ENCODE data around the gene RETREG3.

DNA sequence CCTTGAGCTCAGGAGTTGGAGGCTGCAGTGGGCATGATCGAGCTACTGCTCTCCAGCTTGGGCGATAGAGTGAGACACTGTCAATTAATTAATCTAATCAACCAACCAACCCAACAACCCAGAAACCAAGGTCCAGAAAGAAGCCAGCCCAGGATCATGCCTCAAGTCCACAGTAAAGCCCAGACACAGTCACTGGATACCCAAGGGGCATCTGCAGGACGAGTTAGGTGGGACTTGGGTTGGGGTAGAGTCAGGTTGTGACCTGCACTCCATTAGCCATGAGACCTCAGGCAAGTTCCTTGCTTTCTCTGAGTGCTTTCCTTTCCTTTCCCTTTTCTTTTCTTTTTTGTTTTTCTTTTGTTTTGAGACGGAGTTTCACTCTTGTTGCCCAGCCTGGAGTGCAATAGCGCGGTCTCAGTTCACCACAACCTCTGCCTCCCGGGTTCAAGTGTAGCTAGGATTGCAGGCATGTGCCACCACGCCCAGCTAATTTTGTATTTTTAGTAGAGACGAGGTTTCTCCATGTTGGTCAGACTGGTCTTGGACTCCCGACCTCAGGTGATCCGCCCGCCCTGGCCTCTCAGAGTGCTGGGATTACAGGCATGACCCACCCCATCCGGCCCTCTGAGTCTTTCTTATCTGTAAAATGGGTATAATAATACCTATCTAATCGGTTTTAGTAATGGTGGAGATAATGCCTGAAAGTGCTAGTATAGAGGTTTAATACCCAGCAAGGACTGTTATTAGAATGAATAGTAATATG is 60.0 kb downstream of the RETREG3 start:
- TF ChIP-seq, protein P1, sequence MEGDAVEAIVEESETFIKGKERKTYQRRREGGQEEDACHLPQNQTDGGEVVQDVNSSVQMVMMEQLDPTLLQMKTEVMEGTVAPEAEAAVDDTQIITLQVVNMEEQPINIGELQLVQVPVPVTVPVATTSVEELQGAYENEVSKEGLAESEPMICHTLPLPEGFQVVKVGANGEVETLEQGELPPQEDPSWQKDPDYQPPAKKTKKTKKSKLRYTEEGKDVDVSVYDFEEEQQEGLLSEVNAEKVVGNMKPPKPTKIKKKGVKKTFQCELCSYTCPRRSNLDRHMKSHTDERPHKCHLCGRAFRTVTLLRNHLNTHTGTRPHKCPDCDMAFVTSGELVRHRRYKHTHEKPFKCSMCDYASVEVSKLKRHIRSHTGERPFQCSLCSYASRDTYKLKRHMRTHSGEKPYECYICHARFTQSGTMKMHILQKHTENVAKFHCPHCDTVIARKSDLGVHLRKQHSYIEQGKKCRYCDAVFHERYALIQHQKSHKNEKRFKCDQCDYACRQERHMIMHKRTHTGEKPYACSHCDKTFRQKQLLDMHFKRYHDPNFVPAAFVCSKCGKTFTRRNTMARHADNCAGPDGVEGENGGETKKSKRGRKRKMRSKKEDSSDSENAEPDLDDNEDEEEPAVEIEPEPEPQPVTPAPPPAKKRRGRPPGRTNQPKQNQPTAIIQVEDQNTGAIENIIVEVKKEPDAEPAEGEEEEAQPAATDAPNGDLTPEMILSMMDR (conservative IDR thresholded peaks at IDR 0.05; ENCODE audit: low read depth, low read length) = no peak
- TF ChIP-seq POLR2A (IDR thresholded peaks at IDR 0.05; ENCODE audit: low read depth, low read length) (no peak), RAD21 (IDR thresholded peaks at IDR 0.05; ENCODE audit: low read length) (no peak), FOS (IDR thresholded peaks at IDR 0.05; ENCODE audit: low read depth, low read length) (no peak), CEBPB (IDR thresholded peaks at IDR 0.05; ENCODE audit: low read depth, low read length) (no peak)

Measured in IMR-90 (cell line).